Measurements from ENCODE around the gene PRKAG2.
"Not testable (repeated sequence)": the region's sequence is repeated elsewhere in the genome, so short reads cannot be mapped to it uniquely, and the experiment has no call there.

PRKAG2 gene

GRCh38 chr7:151570366-151570915 is 306.5 kb downstream of the PRKAG2 start:
- no peak for DNase-seq

GRCh38 chr7:151568956-151569940 is 307.7 kb downstream of the PRKAG2 start:
- DNase-seq: no peak

DNA sequence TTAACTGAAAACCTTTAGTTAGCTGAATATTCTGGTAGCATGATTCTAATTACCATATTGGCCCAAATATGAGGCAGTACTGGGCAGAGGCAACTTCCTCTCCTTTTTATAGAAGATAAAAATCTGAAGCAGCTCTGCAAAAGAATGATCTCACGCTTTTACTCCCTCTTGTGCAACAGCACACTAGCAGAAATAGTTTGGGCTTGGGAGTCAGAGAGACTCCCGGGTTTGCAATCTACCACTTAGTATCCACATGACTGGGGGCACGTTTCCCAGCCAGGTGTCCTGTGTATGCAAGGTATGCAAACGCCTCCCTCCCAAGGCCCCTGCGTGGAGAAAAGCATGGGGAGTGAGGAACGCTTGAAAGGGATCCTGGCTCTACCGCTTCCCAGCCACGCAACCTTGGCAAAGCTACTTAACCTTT is 310.0 kb downstream of the PRKAG2 start:
- DNase-seq: no peak

DNA sequence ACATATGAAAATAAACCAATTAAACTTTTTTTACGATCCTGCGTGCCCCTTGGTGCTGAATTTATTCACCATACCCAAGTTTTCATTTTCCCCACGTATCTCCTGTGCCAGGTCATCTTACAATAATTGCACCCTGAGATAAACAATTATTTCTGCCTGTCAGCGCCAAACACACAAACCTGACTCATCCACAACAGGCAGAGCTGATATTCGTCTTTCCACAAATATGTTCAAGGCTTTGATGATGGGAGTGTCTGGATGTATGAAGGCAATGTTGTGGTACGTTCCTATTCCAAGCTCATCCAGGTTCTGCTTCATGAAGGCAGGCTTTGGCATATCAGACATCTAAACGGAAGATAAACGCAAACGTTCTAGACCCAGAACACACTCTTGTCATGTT is 311.4 kb downstream of the PRKAG2 start:
- no peak for DNase-seq

GRCh38 chr7:151560243-151560642 is 316.7 kb downstream of the PRKAG2 start:
- DNase-seq: no peak

DNA sequence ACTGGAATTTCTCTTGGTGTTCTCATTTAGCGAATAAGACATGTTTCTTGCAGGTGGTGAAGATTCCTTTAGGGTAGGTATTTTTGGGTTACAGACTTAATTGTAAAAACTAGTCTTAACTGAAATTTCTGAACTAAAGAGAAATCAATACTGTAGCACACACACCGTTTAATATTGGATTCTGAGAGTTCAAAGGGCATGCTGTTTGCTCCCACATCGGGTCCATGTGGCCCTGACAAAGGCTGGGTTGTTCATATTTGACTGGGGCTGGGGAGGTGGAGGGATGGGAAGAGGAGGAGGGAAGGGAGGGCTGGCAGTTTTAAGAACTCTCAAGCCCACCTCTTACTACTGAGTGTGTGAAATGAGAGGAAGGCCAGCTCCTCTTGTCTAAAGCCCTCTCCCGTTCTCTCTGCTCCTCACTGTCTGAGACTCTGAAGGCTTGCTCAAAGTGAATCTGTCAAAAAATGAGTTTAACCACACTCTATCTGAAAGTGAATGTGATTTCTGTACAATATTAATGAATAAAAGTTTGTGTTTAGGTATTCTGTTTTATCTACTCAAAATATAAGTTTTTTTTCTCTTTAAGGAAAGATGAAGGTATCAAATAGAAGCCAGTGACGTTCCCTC is 317.2 kb downstream of the PRKAG2 start:
- DNase-seq: no peak

- DNase-seq: no peak
These were observed 318.3 kb downstream of the PRKAG2 start for GRCh38 chr7:151558575-151558974.

GRCh38 chr7:151556592-151556991 is 320.3 kb downstream of the PRKAG2 start:
- DNase-seq: no peak

DNA sequence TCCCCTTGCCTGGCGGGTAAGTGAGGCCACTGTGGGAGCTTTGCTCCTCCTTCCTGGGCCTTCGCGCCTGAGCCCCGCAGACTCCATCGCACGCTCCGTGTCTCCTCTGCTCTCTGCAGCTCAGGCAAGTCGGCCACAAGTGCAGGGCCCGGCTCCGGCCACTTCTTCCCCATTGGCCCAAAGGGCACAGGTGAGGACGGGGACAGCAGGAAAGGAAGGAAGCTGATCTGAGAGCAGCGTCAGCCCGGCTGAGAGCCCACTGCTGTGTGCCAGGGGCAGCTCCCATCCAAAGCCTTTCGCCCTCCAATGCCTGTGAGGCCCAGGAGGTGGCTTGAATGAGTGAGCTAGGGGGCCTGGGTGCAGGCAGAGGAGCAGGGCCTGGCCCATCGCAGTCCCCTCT is 323.6 kb downstream of the PRKAG2 start:
- no peak for DNase-seq

- DNase-seq: peak; percentile 71
These were observed 324.4 kb downstream of the PRKAG2 start for GRCh38 chr7:151552352-151553028.

DNA sequence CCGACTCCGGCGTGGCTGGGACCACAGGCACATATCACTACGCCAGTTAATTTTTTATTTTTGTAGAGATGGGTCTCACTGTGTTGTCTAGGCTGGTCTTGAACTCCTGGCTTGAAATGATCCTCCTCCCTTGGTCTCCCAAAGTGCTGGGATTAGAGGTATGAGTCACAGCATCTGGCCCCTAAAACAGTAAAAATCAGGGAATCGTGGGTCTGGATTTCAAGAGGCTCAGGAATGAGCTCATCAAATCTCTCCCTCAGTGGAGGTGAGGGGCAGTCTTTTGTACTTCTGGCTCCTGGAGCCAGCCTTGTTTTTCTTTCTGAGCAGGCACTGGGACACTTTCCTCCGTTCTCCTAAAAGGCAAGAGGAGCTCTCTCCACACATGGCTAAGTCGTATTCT is 325.1 kb downstream of the PRKAG2 start:
- DNase-seq: no peak

DNA sequence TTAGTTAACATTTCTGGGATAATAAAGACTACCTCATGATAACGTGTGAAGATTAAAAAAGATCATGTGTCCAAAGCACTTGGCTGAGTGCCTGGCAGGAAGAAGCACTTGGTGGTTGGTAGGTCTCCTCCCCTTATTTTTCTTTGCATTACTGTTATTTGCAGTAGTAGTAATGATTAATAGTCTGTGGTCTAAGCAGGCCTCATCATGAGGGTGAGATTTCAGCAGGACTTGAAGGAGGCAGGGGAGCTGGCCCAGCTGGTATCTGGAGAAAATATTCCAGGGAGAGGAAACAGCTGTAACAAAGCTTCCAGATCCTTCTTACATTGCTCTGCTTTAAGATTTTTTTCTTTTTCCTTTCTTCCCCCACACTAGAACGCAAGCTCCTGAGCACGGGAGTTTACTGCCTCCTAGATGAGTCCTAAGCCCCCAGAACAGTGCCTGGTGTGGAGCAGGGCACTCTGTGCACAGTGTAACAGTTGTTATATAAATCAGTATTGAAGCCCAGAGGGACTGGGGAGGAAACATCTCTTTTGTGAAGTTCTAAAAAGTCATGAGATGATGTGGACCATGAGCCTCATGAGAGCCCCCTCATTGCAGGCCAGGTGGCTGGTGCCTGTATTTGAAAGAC is 326.1 kb downstream of the PRKAG2 start:
- no peak for DNase-seq

DNA sequence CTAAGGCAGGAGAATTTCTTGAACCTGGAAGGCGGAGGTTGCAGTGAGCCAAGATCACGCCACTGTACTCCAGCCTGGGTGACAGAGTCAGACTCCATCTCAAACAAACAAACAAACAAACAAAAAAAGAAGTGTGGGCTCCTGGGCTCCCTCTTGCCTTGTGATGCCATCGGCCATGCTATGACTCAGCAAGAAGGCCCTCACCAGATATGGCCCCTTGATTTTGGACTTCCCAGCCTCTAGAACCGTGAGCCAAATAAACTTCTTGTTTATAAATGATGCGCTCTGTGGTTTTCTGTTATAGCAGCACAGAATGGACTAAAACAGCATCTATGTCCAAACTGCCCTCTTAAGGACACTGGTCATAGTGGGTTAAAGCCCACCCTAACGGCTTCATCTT is 327.3 kb downstream of the PRKAG2 start:
- DNase-seq: no peak

- no peak for DNase-seq
These were observed 327.8 kb downstream of the PRKAG2 start for GRCh38 chr7:151549083-151549482.

DNA sequence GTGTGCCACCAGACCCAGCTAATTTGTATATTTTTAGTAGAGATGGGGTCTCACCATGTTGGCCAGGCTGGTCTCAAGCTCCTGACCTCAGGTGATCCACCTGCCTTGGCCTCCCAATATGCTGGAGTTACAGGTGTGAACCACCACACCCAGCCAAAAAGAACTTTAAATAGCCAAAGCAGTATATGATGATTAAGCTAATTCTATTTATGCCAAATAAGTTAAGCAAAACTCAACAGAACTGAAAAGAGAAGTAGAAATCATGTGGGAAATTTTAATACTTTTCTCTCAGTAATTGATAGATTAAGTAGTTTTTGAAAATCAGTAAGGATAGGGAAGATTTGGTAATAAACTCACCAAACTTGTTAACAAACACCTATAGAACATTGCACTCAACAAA is 332.7 kb downstream of the PRKAG2 start:
- DNase-seq: no peak

- DNase-seq: no peak
These were observed 334.2 kb downstream of the PRKAG2 start for GRCh38 chr7:151542606-151543130.

- no peak for DNase-seq
These were observed 335.0 kb downstream of the PRKAG2 start for GRCh38 chr7:151541709-151542499.

DNA sequence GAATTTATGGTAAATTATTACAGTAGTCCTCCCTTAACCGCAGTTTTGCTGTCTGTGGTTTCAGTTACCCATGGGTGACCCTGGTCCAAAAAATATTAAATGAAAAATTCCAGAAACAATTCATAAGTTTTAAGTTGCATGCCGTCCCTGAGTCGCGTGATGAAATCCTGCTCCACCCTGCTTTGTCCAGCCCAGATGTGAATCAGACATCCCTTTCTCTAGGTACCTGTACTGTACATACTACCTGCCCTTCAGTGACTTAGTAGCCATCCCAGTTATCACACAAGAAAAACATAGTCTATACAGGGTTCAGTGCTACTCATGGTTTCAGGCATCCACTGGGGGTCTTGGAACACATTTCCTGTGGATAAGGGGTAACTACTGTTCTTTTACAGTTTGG is 336.8 kb downstream of the PRKAG2 start:
- no peak for DNase-seq

- DNase-seq: no peak
These were observed 337.7 kb downstream of the PRKAG2 start for GRCh38 chr7:151539088-151539671.

DNA sequence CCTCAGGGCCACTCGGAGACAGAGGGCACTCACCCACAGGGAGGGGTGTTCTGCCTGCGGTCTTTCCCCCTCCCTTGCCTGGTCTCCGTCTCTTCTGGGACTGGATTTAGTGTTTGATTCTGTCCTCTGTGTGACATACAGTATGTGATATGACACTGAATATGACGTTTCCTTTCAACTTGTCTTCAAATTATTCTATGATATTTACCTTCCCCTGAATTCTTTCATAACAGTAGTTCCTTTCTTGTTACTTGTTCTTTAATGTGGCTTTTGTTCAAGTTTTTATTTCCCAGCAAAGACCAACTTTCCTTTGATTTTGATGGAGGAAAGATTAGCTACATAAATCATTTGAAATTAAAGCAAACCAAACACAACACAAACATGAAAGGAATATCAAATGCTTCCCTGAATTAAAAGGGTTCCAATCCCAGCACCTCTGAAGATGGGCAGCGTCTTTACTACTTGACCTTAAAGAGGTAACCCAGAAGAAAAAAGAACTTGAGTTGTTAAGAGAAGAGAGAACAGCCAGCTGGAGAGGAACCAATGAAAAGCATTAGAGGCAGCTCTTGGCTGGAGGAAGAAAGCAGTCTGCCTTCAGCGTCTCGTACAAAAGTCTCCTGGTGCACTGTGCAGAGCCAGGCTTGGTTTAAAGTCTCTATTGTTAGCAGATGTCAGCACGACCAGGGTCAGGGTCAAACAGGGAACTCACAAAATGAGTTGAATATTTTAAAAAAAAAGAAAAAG is 338.9 kb downstream of the PRKAG2 start:
- no peak for DNase-seq

DNA sequence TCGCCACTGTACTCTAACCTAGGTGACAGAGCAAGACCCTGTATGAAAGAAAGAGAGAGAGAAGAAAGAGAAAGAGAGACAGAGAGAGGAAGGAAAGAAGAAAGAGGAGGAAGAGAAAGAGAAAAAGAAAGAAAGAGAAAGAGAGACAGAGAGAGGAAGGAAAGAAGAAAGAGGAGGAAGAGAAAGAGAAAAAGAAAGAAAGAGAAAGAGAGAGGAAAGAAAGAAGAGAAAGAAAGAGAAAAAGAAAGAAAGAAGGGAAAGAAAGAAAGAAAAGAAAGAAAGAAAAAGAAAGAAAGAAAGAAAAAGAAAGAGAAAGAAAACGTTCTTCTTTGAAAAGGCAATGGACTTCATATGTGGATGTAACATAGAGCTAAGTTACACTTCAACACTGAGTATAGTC is 340.7 kb downstream of the PRKAG2 start:
- DNase-seq: not testable (repeated sequence)

Data from NCI-H748 treated with DMSO at 0.1 percent for 48 hours (cell line).